ENCODE results near the gene CNKSR3. TPM values are rescaled to one million over a fixed set of nuclear protein-coding genes. Genes with fewer than 3 reads are reported as not detected.
A peak's percentile ranks its signal among the peaks of the same experiment; 100 is the strongest.

The CNKSR3 gene
- total RNA-seq, 4 donors from 2014 or later, result 8.8 to 12.4 (median 11.2) TPM

DNA sequence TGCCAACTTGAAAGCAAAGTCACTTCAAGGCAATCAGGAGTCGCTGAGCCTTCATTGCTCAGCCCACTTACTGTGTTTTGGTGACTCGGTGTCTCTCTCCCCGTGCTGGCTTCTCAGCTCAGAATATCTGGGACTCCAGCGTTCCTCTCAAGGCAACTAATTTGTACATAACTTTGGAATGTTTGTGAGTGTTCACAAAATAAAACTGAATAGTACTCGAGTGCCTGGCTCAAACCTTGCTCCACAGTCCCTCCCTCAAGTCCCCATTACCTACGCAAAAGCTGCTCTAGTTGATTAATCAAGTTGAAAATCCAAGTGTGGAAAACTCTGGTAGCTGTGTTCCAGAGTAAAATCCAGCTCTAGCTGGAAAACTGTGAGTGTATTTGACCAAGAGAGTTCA is 162.5 kb downstream of the CNKSR3 start:
- Histone ChIP-seq H3K27ac (no peak overlapping the region), H3K36me3 (no peaks in the 10 kb centered on the region), H3K4me3 (no peak overlapping the region), H3K4me1 (no peaks in the 10 kb centered on the region), H3K9me3 (no peaks in the 10 kb centered on the region), H3K27me3 (no peaks in the 10 kb centered on the region)
- TF ChIP-seq POLR2AphosphoS5 (IDR thresholded peaks at IDR 0.05) (no peak), EP300 (IDR thresholded peaks at IDR 0.05) (no peak), POLR2A (IDR thresholded peaks at IDR 0.05) (no peak)
- TF ChIP-seq, protein P1, sequence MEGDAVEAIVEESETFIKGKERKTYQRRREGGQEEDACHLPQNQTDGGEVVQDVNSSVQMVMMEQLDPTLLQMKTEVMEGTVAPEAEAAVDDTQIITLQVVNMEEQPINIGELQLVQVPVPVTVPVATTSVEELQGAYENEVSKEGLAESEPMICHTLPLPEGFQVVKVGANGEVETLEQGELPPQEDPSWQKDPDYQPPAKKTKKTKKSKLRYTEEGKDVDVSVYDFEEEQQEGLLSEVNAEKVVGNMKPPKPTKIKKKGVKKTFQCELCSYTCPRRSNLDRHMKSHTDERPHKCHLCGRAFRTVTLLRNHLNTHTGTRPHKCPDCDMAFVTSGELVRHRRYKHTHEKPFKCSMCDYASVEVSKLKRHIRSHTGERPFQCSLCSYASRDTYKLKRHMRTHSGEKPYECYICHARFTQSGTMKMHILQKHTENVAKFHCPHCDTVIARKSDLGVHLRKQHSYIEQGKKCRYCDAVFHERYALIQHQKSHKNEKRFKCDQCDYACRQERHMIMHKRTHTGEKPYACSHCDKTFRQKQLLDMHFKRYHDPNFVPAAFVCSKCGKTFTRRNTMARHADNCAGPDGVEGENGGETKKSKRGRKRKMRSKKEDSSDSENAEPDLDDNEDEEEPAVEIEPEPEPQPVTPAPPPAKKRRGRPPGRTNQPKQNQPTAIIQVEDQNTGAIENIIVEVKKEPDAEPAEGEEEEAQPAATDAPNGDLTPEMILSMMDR (IDR thresholded peaks at IDR 0.05), result no peak
- no peak for DNase-seq (ENCODE audit: low spot score in 2 of 2)
- WGBS, result 94% methylated on average over 6 of the region's 6 CpGs

DNA sequence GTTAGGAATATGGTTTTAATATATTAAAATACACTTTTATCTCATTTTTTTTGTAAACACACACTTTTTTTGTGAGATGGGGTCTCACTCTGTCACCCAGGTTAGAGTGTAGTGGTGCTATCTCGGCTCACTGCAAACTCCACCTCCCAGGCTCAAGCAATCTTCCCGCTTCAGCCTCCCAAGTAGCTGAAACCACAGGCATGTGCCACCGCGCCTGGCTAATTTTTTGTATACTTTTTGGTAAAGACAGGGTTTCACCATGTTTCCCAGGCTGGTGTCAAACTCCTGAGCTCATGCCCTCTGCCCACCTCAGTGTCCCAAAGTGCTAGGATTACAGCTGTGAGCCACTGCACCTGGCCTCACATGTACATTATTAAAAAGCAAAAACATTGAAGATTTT is 164.7 kb downstream of the CNKSR3 start:
- H3K36me3 ChIP-seq, result no peaks in the 10 kb centered on the region
- H3K4me1 ChIP-seq, result no peaks in the 10 kb centered on the region
- H3K9me3 ChIP-seq, result no peaks in the 10 kb centered on the region
- TF ChIP-seq POLR2A (IDR thresholded peaks at IDR 0.05) (no peak), EP300 (IDR thresholded peaks at IDR 0.05) (no peak), POLR2AphosphoS5 (IDR thresholded peaks at IDR 0.05) (no peak)
- TF ChIP-seq, protein P1 (IDR thresholded peaks at IDR 0.05), result no peak
- H3K27me3 ChIP-seq, result no peaks in the 10 kb centered on the region
- no peak overlapping the region for H3K27ac ChIP-seq
- WGBS, result 91% methylated on average over 4 of the region's 4 CpGs
- no peak for DNase-seq (ENCODE audit: low spot score in 2 of 2)
- no peak overlapping the region for H3K4me3 ChIP-seq

- TF ChIP-seq POLR2A (IDR thresholded peaks at IDR 0.05), result no peak
- no peak for TF ChIP-seq EP300 (IDR thresholded peaks at IDR 0.05)
- no peak for TF ChIP-seq POLR2AphosphoS5 (IDR thresholded peaks at IDR 0.05)
- TF ChIP-seq, protein P1 (IDR thresholded peaks at IDR 0.05), result peak; percentile 29 to 51
- WGBS, result 27% methylated on average over 16 of the region's 16 CpGs
- Histone ChIP-seq H3K36me3 (no peaks in the 10 kb centered on the region), H3K9me3 (no peaks in the 10 kb centered on the region), H3K4me1 (no peaks in the 10 kb centered on the region), H3K4me3 (no peak overlapping the region), H3K27ac (peak overlapping the region; percentile 82), H3K27me3 (no peaks in the 10 kb centered on the region)
- peak in 1 of 2 donors; percentile 74 for DNase-seq (ENCODE audit: low spot score in 2 of 2)
Observed at GRCh38 chr6:154343473-154344308, 166.8 kb downstream of the CNKSR3 start.

GRCh38 chr6:154341871-154342270 is 168.6 kb downstream of the CNKSR3 start:
- 36% methylated on average over 5 of the region's 5 CpGs for WGBS

DNA sequence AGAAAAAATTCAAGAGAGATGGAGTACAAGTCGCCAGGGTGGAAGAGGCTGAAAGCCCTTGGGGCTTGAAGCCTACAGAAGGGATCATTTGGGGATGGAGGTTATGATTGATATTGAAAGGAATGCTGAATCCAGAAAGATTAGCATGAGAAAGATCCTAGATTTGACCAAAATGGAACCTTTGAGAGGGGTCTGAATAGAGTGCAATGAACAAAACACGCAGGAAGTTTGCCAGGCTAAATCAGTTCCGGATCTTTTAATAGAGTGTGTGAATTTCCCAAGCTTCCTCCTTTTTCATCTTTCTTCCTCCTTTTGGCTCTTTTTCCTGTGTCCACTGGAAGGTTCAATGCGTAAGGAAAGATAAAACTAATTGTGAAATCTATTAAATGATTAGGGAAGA is 169.1 kb downstream of the CNKSR3 start:
- no peak overlapping the region for H3K27ac ChIP-seq
- TF ChIP-seq, protein P1 (IDR thresholded peaks at IDR 0.05), result no peak
- TF ChIP-seq POLR2AphosphoS5 (IDR thresholded peaks at IDR 0.05), result no peak
- no peak for TF ChIP-seq EP300 (IDR thresholded peaks at IDR 0.05)
- no peak for TF ChIP-seq POLR2A (IDR thresholded peaks at IDR 0.05)

More at GRCh38 chr6:154341871-154342270, 168.6 kb downstream of the CNKSR3 start:
- Histone ChIP-seq H3K27ac (no peak overlapping the region), H3K4me1 (no peaks in the 10 kb centered on the region), H3K9me3 (no peaks in the 10 kb centered on the region), H3K27me3 (no peaks in the 10 kb centered on the region), H3K36me3 (no peaks in the 10 kb centered on the region), H3K4me3 (no peak overlapping the region)
- DNase-seq (ENCODE audit: low spot score in 2 of 2), result no peak
- TF ChIP-seq EP300 (IDR thresholded peaks at IDR 0.05) (no peak), POLR2A (IDR thresholded peaks at IDR 0.05) (no peak), POLR2AphosphoS5 (IDR thresholded peaks at IDR 0.05) (no peak)
- TF ChIP-seq, protein P1 (IDR thresholded peaks at IDR 0.05), result no peak

More for the DNA sequence above, 169.1 kb downstream of the CNKSR3 start:
- no peak for DNase-seq (ENCODE audit: low spot score in 2 of 2)
- H3K4me1 ChIP-seq, result no peaks in the 10 kb centered on the region
- 68% methylated on average over 4 of the region's 4 CpGs for WGBS
- no peaks in the 10 kb centered on the region for H3K27me3 ChIP-seq
- no peaks in the 10 kb centered on the region for H3K9me3 ChIP-seq
- H3K36me3 ChIP-seq, result no peaks in the 10 kb centered on the region
- H3K4me3 ChIP-seq, result no peak overlapping the region

Measured in suprapubic skin (tissue), 4 donors.